Liver (tissue), 9 donors: ENCODE data around the gene SFXN5. TPM values are rescaled to one million over a fixed set of nuclear protein-coding genes. Genes with fewer than 3 reads are reported as not detected.
A peak's percentile ranks its signal among the peaks of the same experiment; 100 is the strongest.

Source experiments
- DNase-seq: peaks from one replicate; pipeline ENCODE4 v3.0.0-alpha.2; 2017; ENCODE audit warnings: low spot score
- H3K27ac ChIP-seq, 2 donors: one replicate each; pipeline ENCODE4 v1.7.0; 2013; ENCODE audit warnings: inconsistent platforms in 2 of 2, low read length in 2 of 2, control low read depth in 1 of 2, low read depth in 1 of 2, mild to moderate bottlenecking in 1 of 2
- H3K27me3 ChIP-seq, 4 donors: one replicate each; pipeline versions ENCODE4 v1.6.1 to v1.7.0; 2013; ENCODE audit warnings: low read length in 3 of 4, inconsistent platforms in 1 of 4, mild to moderate bottlenecking in 1 of 4, moderate library complexity in 1 of 4; ENCODE audit not compliant: control insufficient read depth in 4 of 4, insufficient read depth in 4 of 4
- H3K36me3 ChIP-seq, 4 donors: one replicate each; pipeline versions ENCODE4 v1.6.1 to v1.7.0; 2013; ENCODE audit warnings: low read length in 3 of 4, mild to moderate bottlenecking in 3 of 4, low read depth in 1 of 4, moderate library complexity in 1 of 4; ENCODE audit not compliant: control insufficient read depth in 4 of 4, insufficient read depth in 3 of 4
- H3K4me1 ChIP-seq, 4 donors: one replicate each; pipeline versions ENCODE4 v1.6.1 to v1.7.0; 2013; ENCODE audit warnings: low read length in 3 of 4, mild to moderate bottlenecking in 3 of 4, moderate library complexity in 1 of 4; ENCODE audit not compliant: control insufficient read depth in 4 of 4, insufficient read depth in 4 of 4
- H3K4me3 ChIP-seq, 3 donors: one replicate each; pipeline versions ENCODE4 v1.6.1 to v1.7.0; 2013; ENCODE audit warnings: low read length in 3 of 3, control low read depth in 1 of 3, low read depth in 1 of 3, mild to moderate bottlenecking in 1 of 3
- H3K9ac ChIP-seq, 2 donors: one replicate each; pipeline ENCODE4 v1.7.0; 2013; ENCODE audit warnings: low read length in 2 of 2, mild to moderate bottlenecking in 2 of 2, moderate library complexity in 2 of 2, control low read depth in 1 of 2, low read depth in 1 of 2
- H3K9me3 ChIP-seq, 4 donors: one replicate each; pipeline versions ENCODE4 v1.6.1 to v1.7.0; 2013; ENCODE audit warnings: low read length in 3 of 4; ENCODE audit not compliant: control insufficient read depth in 4 of 4
- EGR1 ChIP-seq, 2 donors: IDR thresholded peaks; 2 replicates each; pipeline ENCODE4 v1.6.1; 2016 to 2018; ENCODE audit warnings: antibody characterized with exemption in 2 of 2, low read depth in 2 of 2
- FOXA1 ChIP-seq: IDR thresholded peaks from 2 replicates; pipeline ENCODE4 v1.6.1; 2016; ENCODE audit warnings: antibody characterized with exemption
- FOXA2 ChIP-seq: IDR thresholded peaks from 2 replicates; pipeline ENCODE4 v1.6.1; 2016; ENCODE audit warnings: antibody characterized with exemption
- GABPA ChIP-seq, 2 donors: IDR thresholded peaks in 1 of 2; conservative IDR thresholded peaks in 1 of 2; 2 replicates each; pipeline ENCODE4 v1.6.1; 2016; ENCODE audit warnings: antibody characterized with exemption in 2 of 2, mild to moderate bottlenecking in 1 of 2, moderate library complexity in 1 of 2
- HNF4A ChIP-seq, 2 donors: conservative IDR thresholded peaks; 2 replicates each; pipeline ENCODE4 v1.6.1; 2016; ENCODE audit warnings: antibody characterized with exemption in 2 of 2, mild to moderate bottlenecking in 2 of 2
- HNF4G ChIP-seq: IDR thresholded peaks from 2 replicates; pipeline ENCODE4 v1.6.1; 2016; ENCODE audit warnings: antibody characterized with exemption
- NR2F2 ChIP-seq: IDR thresholded peaks from 2 replicates; pipeline ENCODE4 v1.6.1; 2016; ENCODE audit warnings: antibody characterized with exemption
- RAD21 ChIP-seq, 2 donors: IDR thresholded peaks; 2 replicates each; pipeline ENCODE4 v1.6.1; 2016; ENCODE audit warnings: antibody characterized with exemption in 2 of 2, mild to moderate bottlenecking in 2 of 2
- RXRA ChIP-seq, 2 donors: IDR thresholded peaks; 2 replicates each; pipeline ENCODE4 v1.6.1; 2017 to 2018; ENCODE audit warnings: antibody characterized with exemption in 2 of 2, mild to moderate bottlenecking in 1 of 2
- TAF1 ChIP-seq: conservative IDR thresholded peaks from 2 replicates; pipeline ENCODE4 v1.6.1; 2016; ENCODE audit warnings: antibody characterized with exemption, mild to moderate bottlenecking
- YY1 ChIP-seq: IDR thresholded peaks from 2 replicates; pipeline ENCODE4 v1.6.1; 2016; ENCODE audit warnings: antibody characterized with exemption, mild to moderate bottlenecking
- WGBS: extraction: QIAGEN DNeasy Blood & Tissue Kit; methylation state at CpG from one replicate; pipeline ENCODE4 v1.1.7; 2013; 5-methylcytosine and 5-hydroxymethylcytosine counted together
- polyA plus RNA-seq, 2 donors: library from polyadenylated mRNA; stranded (reverse) in 1 of 2; unstranded in 1 of 2; fragments of 200-250 nt in 1 of 2; fragments of >200 nt in 1 of 2; fragmentation: Nextera tagmentation in 1 of 2; extraction: Ambion mirVana in 1 of 2; gene quantifications; one replicate each; pipeline versions ENCODE4 v1.2.1 to v1.2.3, GENCODE V29; 2013 to 2015
- total RNA-seq, 2 donors: library from RNA; depleted of rRNA; stranded (reverse); fragments of >200 nt; gene quantifications; one replicate each; pipeline ENCODE4 v1.2.3, GENCODE V29; 2014
- TF ChIP-seq, protein P1 (sequence below): IDR thresholded peaks from 2 replicates; pipeline ENCODE4 v1.6.1; 2016; ENCODE audit warnings: antibody characterized with exemption
- TF ChIP-seq, protein P2 (sequence below): fragments of 150-350 bp; IDR thresholded peaks from 2 replicates; pipeline ENCODE4 v1.5.1; 2017; ENCODE audit warnings: improper control_type of control experiment, low read depth, low read length; ENCODE audit not compliant: missing input control
- TF ChIP-seq, protein P3 (sequence below): IDR thresholded peaks from 2 replicates; pipeline ENCODE4 v1.6.1; 2016; ENCODE audit warnings: antibody characterized with exemption, mild to moderate bottlenecking
- TF ChIP-seq, protein P4 (sequence below): IDR thresholded peaks from 2 replicates; pipeline ENCODE4 v1.6.1; 2016; ENCODE audit warnings: antibody characterized with exemption
- TF ChIP-seq, protein P5 (sequence below): IDR thresholded peaks from 2 replicates; pipeline ENCODE4 v1.6.1; 2016; ENCODE audit warnings: antibody characterized with exemption
- donor health status: healthy.
- donor health status: healthy.
- donor health status: healthy.
- donor health status: healthy.
- donor health status: healthy.

SFXN5 gene
- total and polyA plus RNA-seq, 4 donors, result 23.3 to 58.2 (median 29.5) TPM

DNA sequence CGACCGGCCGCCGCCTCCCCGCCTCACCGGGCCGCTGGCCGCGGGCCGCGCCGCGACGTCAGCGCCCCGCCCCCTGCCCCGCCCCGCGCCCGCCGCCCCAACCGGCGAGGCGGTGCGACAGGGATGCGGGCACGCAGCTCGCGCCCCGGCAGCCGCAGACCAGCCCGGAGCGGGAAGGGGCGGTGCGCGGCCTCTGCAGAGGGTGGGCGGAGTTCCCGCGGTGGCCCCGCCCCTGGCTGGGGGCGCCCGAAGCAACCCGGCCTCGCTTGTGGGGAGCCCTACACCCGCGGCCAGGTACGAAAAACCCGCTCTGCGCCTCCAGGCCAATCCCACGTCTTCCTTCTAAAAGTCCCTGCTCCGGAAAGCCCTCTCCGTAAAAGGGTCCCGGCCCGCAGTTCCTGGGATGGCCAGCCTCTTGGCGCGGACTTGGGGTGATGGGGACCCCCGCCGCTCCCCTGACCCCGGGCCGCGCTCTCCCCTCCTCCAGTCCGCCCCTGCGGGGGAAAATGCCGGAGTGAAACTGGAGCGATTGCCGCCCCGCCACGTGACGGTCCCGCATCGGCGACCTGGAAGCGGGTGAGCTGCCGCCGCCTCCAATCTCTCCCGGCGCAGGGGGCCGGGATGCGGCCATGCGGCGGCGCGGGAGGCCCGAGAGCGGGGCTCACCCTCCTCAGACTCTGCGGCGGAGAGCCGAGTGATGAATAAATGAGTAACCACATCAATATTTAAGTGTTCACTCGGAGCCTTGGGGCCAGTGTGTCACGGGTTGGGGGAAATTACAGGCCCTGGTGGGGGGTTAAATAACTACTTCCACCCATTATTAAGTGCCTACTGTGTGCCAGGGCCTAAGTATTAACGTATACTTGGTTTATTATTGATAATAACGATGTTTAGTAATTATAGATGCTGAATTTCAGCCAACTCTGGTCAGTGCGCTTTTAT is 41.7 kb upstream of the SFXN5 start, which contains the start of gene RAB11FIP5:
TSS of gene RAB11FIP5 (minus strand) at position 36 of the 942 bp plus-strand sequence. CDS start 171 bp downstream, outside the sequence.
- peak within 1 kb of the TSS; percentile 64 to 87 (median 78) for H3K4me3 ChIP-seq
- peak within 1 kb of the TSS; percentile 73 to 77 for H3K27ac ChIP-seq
- TF ChIP-seq EGR1 (IDR thresholded peaks at IDR 0.05; ENCODE audit: low read depth in 2 of 2) (no peak), RXRA (IDR thresholded peaks at IDR 0.05) (no peak), GABPA (IDR thresholded peaks at IDR 0.05 in 1 of 2, conservative IDR thresholded peaks at IDR 0.05 in 1 of 2) (no peak), FOXA1 (no peak), YY1 (no peak), FOXA2 (no peak), HNF4A (conservative IDR thresholded peaks at IDR 0.05) (no peak), TAF1 (no peak), RAD21 (IDR thresholded peaks at IDR 0.05) (no peak), HNF4G (no peak), NR2F2 (no peak)
- TF ChIP-seq, protein P1, sequence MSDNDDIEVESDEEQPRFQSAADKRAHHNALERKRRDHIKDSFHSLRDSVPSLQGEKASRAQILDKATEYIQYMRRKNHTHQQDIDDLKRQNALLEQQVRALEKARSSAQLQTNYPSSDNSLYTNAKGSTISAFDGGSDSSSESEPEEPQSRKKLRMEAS, result no peak
- TF ChIP-seq, protein P2, sequence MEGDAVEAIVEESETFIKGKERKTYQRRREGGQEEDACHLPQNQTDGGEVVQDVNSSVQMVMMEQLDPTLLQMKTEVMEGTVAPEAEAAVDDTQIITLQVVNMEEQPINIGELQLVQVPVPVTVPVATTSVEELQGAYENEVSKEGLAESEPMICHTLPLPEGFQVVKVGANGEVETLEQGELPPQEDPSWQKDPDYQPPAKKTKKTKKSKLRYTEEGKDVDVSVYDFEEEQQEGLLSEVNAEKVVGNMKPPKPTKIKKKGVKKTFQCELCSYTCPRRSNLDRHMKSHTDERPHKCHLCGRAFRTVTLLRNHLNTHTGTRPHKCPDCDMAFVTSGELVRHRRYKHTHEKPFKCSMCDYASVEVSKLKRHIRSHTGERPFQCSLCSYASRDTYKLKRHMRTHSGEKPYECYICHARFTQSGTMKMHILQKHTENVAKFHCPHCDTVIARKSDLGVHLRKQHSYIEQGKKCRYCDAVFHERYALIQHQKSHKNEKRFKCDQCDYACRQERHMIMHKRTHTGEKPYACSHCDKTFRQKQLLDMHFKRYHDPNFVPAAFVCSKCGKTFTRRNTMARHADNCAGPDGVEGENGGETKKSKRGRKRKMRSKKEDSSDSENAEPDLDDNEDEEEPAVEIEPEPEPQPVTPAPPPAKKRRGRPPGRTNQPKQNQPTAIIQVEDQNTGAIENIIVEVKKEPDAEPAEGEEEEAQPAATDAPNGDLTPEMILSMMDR, result no peak
- TF ChIP-seq, protein P3, sequence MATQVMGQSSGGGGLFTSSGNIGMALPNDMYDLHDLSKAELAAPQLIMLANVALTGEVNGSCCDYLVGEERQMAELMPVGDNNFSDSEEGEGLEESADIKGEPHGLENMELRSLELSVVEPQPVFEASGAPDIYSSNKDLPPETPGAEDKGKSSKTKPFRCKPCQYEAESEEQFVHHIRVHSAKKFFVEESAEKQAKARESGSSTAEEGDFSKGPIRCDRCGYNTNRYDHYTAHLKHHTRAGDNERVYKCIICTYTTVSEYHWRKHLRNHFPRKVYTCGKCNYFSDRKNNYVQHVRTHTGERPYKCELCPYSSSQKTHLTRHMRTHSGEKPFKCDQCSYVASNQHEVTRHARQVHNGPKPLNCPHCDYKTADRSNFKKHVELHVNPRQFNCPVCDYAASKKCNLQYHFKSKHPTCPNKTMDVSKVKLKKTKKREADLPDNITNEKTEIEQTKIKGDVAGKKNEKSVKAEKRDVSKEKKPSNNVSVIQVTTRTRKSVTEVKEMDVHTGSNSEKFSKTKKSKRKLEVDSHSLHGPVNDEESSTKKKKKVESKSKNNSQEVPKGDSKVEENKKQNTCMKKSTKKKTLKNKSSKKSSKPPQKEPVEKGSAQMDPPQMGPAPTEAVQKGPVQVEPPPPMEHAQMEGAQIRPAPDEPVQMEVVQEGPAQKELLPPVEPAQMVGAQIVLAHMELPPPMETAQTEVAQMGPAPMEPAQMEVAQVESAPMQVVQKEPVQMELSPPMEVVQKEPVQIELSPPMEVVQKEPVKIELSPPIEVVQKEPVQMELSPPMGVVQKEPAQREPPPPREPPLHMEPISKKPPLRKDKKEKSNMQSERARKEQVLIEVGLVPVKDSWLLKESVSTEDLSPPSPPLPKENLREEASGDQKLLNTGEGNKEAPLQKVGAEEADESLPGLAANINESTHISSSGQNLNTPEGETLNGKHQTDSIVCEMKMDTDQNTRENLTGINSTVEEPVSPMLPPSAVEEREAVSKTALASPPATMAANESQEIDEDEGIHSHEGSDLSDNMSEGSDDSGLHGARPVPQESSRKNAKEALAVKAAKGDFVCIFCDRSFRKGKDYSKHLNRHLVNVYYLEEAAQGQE, result no peak
- TF ChIP-seq, protein P4, sequence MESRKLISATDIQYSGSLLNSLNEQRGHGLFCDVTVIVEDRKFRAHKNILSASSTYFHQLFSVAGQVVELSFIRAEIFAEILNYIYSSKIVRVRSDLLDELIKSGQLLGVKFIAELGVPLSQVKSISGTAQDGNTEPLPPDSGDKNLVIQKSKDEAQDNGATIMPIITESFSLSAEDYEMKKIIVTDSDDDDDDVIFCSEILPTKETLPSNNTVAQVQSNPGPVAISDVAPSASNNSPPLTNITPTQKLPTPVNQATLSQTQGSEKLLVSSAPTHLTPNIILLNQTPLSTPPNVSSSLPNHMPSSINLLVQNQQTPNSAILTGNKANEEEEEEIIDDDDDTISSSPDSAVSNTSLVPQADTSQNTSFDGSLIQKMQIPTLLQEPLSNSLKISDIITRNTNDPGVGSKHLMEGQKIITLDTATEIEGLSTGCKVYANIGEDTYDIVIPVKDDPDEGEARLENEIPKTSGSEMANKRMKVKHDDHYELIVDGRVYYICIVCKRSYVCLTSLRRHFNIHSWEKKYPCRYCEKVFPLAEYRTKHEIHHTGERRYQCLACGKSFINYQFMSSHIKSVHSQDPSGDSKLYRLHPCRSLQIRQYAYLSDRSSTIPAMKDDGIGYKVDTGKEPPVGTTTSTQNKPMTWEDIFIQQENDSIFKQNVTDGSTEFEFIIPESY, result no peak
- TF ChIP-seq, protein P5, sequence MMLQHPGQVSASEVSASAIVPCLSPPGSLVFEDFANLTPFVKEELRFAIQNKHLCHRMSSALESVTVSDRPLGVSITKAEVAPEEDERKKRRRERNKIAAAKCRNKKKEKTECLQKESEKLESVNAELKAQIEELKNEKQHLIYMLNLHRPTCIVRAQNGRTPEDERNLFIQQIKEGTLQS, result no peak
- no peaks in the 10 kb centered on the region for H3K9me3 ChIP-seq
- WGBS, result 2% methylated on average over 93 of the region's 93 CpGs
- H3K36me3 ChIP-seq, result no peaks in the 10 kb centered on the region
- peak; percentile 71 for DNase-seq
- no peaks in the 10 kb centered on the region for H3K27me3 ChIP-seq
- H3K9ac ChIP-seq, result peak within 1 kb of the TSS; percentile 47 to 70
- peaks cover 2 to 13% (median 11%) of the 10 kb centered on the region in 4 donors for H3K4me1 ChIP-seq
